LoVo (cell line): ENCODE results near the gene UBN1.

ENCODE experiments used
- DNase-seq: peaks from one replicate; pipeline ENCODE4 v3.0.0-alpha.2; 2016; ENCODE audit warnings: low spot score

UBN1 gene

GRCh38 chr16:4931381-4931780, 84.1 kb downstream of the UBN1 start:
- no peak for DNase-seq
